ENCODE data around the gene CTBP1.

Gene CTBP1

GRCh38 chr4:1250527-1250812 is 1.5 kb upstream of the CTBP1 start:
- no peak for DNase-seq (ENCODE audit: low read depth, low spot score)

- DNase-seq (ENCODE audit: low read depth, low spot score) = no peak
Observed at GRCh38 chr4:1249731-1250526, 999 bp upstream of the CTBP1 start.

GRCh38 chr4:1249148-1249730 is 309 bp upstream of the CTBP1 start:
- DNase-seq (ENCODE audit: low read depth, low spot score) = no peak

GRCh38 chr4:1247864-1248244 is 1.1 kb downstream of the CTBP1 start:
- DNase-seq (ENCODE audit: low read depth, low spot score) = no peak

GRCh38 chr4:1246901-1247863 is 1.7 kb downstream of the CTBP1 start:
- DNase-seq (ENCODE audit: low read depth, low spot score) = no peak

GRCh38 chr4:1246111-1246881 is 2.6 kb downstream of the CTBP1 start:
- DNase-seq (ENCODE audit: low read depth, low spot score) = no peak

GRCh38 chr4:1245481-1246051 is 3.4 kb downstream of the CTBP1 start:
- DNase-seq (ENCODE audit: low read depth, low spot score) = no peak

GRCh38 chr4:1244978-1245471 is 3.9 kb downstream of the CTBP1 start:
- no peak for DNase-seq (ENCODE audit: low read depth, low spot score)

- no peak for DNase-seq (ENCODE audit: low read depth, low spot score)
Observed at GRCh38 chr4:1244081-1244977, 4.6 kb downstream of the CTBP1 start.

GRCh38 chr4:1243451-1244080 is 5.4 kb downstream of the CTBP1 start:
- no peak for DNase-seq (ENCODE audit: low read depth, low spot score)

GRCh38 chr4:1242506-1243450 is 6.2 kb downstream of the CTBP1 start:
- DNase-seq (ENCODE audit: low read depth, low spot score) = no peak

- DNase-seq (ENCODE audit: low read depth, low spot score) = no peak
Observed at GRCh38 chr4:1241936-1242505, 6.9 kb downstream of the CTBP1 start.

GRCh38 chr4:1241466-1241935 is 7.4 kb downstream of the CTBP1 start:
- DNase-seq (ENCODE audit: low read depth, low spot score) = no peak

- no peak for DNase-seq (ENCODE audit: low read depth, low spot score)
Observed at GRCh38 chr4:1240721-1241465, 8.0 kb downstream of the CTBP1 start.

- DNase-seq (ENCODE audit: low read depth, low spot score) = no peak
Observed at GRCh38 chr4:1239950-1240307, 9.0 kb downstream of the CTBP1 start.

GRCh38 chr4:1239141-1239949 is 9.6 kb downstream of the CTBP1 start:
- no peak for DNase-seq (ENCODE audit: low read depth, low spot score)

GRCh38 chr4:1238676-1239000 is 10.3 kb downstream of the CTBP1 start:
- no peak for DNase-seq (ENCODE audit: low read depth, low spot score)

Data from iPS DF 19.7 (cell line).